MM.1S (cell line): ENCODE measurements around the gene TPCN2.

Experiments
- DNase-seq: peaks from one replicate; pipeline ENCODE4 v3.0.0-alpha.2; 2015
- H2AFZ ChIP-seq: fragments of 300-600 bp; sonication (generic); 2 replicates; pipeline ENCODE4 v1.6.0; 2016; ENCODE audit warnings: antibody characterized with exemption, low read length
- H3F3A ChIP-seq: fragments of 300-600 bp; sonication (generic); 2 replicates; pipeline ENCODE4 v1.6.1; 2016; ENCODE audit warnings: mild to moderate bottlenecking, antibody characterized with exemption, low read length, moderate library complexity, mixed read lengths; ENCODE audit not compliant: insufficient read depth
- H3K27ac ChIP-seq: fragments of 300-600 bp; sonication (generic); 2 replicates; pipeline ENCODE4 v1.5.1; 2016; ENCODE audit warnings: mild to moderate bottlenecking, low read length
- H3K27me3 ChIP-seq: fragments of 300-600 bp; sonication (generic); replicated peaks from 2 replicates; pipeline ENCODE4 v1.6.0; 2016; ENCODE audit warnings: low read length; ENCODE audit not compliant: insufficient read depth
- H3K36me3 ChIP-seq: fragments of 300-600 bp; sonication (generic); replicated peaks from 2 replicates; pipeline ENCODE4 v1.6.1; 2016; ENCODE audit warnings: mild to moderate bottlenecking, low read length, mixed read lengths; ENCODE audit not compliant: insufficient read depth
- H3K4me1 ChIP-seq: fragments of 300-600 bp; sonication (generic); 2 replicates; pipeline ENCODE4 v1.6.1; 2016; ENCODE audit warnings: low read length, mixed read lengths
- H3K4me2 ChIP-seq: fragments of 300-600 bp; sonication (generic); 2 replicates; pipeline ENCODE4 v1.6.0; 2016; ENCODE audit warnings: low read depth, low read length
- H3K4me3 ChIP-seq: fragments of 300-600 bp; sonication (generic); 2 replicates; pipeline ENCODE4 v1.5.1; 2016; ENCODE audit warnings: low read length, mixed read lengths
- H3K79me2 ChIP-seq: fragments of 300-600 bp; sonication (generic); 2 replicates; pipeline ENCODE4 v1.6.1; 2016; ENCODE audit warnings: mixed run types, low read length, mixed read lengths
- H3K9ac ChIP-seq: fragments of 300-600 bp; sonication (generic); 2 replicates; pipeline ENCODE4 v1.6.1; 2016; ENCODE audit warnings: low read length, mixed read lengths
- H3K9me2 ChIP-seq: fragments of 300-600 bp; sonication (generic); replicated peaks from 2 replicates; pipeline ENCODE4 v1.6.1; 2016; ENCODE audit warnings: mild to moderate bottlenecking, low read length, mixed read lengths; ENCODE audit not compliant: insufficient read depth
- H3K9me3 ChIP-seq: fragments of 300-600 bp; sonication (generic); replicated peaks from 2 replicates; pipeline ENCODE4 v1.6.1; 2016; ENCODE audit warnings: mild to moderate bottlenecking, low read length, mixed read lengths; ENCODE audit not compliant: insufficient read depth
- H4K20me1 ChIP-seq: fragments of 300-600 bp; sonication (generic); 2 replicates; pipeline ENCODE4 v1.6.1; 2016; ENCODE audit warnings: mild to moderate bottlenecking, low read length, moderate library complexity, mixed read lengths; ENCODE audit not compliant: insufficient read depth
- CTCF ChIP-seq: fragments of 300-600 bp; sonication (generic); IDR thresholded peaks from 2 replicates; pipeline ENCODE4 v1.5.1; 2016; ENCODE audit warnings: antibody characterized with exemption, low read length, mixed read lengths
- EZH2 ChIP-seq: fragments of 300-600 bp; sonication (generic); optimal IDR thresholded peaks from 2 replicates; pipeline ENCODE3; 2017; ENCODE audit warnings: low read depth, mild to moderate bottlenecking, antibody characterized with exemption, low read length, mixed read lengths
- EZH2phosphoT487 ChIP-seq: fragments of 300-600 bp; sonication (generic); IDR thresholded peaks from 2 replicates; pipeline ENCODE4 v1.6.1; 2018; ENCODE audit warnings: antibody characterized with exemption, low read length

Gene TPCN2

GRCh38 chr11:69011624-69012091 lies 37.1 kb upstream of the TPCN2 start:
- DNase-seq = no peak
- TF ChIP-seq EZH2phosphoT487 (no peak), CTCF (no peak), EZH2 (no peak)
- Histone ChIP-seq H3K9ac (no peak overlapping the region), H4K20me1 (no peaks in the 10 kb centered on the region), H2AFZ (no peak overlapping the region), H3K4me1 (no peaks in the 10 kb centered on the region), H3K36me3 (no peaks in the 10 kb centered on the region), H3F3A (no peaks in the 10 kb centered on the region), H3K4me2 (no peak overlapping the region), H3K9me2 (no peaks in the 10 kb centered on the region), H3K27me3 (peaks cover 90% of the 10 kb centered on the region), H3K79me2 (no peaks in the 10 kb centered on the region), H3K9me3 (no peaks in the 10 kb centered on the region), H3K4me3 (no peak overlapping the region), H3K27ac (no peak overlapping the region)

GRCh38 chr11:69012092-69013008 lies 36.4 kb upstream of the TPCN2 start:
- no peak overlapping the region for H2AFZ ChIP-seq
- H4K20me1 ChIP-seq = no peaks in the 10 kb centered on the region
- no peaks in the 10 kb centered on the region for H3K4me1 ChIP-seq
- no peaks in the 10 kb centered on the region for H3K9me2 ChIP-seq
- H3K9ac ChIP-seq = no peak overlapping the region
- H3K27ac ChIP-seq = no peak overlapping the region
- no peak for DNase-seq
- no peaks in the 10 kb centered on the region for H3K79me2 ChIP-seq
- TF ChIP-seq CTCF = no peak
- no peak for TF ChIP-seq EZH2
- TF ChIP-seq EZH2phosphoT487 = no peak
- no peaks in the 10 kb centered on the region for H3F3A ChIP-seq
- H3K9me3 ChIP-seq = no peaks in the 10 kb centered on the region
- H3K27me3 ChIP-seq = peaks cover 87% of the 10 kb centered on the region
- no peak overlapping the region for H3K4me3 ChIP-seq
- H3K4me2 ChIP-seq = no peak overlapping the region
- H3K36me3 ChIP-seq = no peaks in the 10 kb centered on the region

GRCh38 chr11:69013009-69013951 lies 35.5 kb upstream of the TPCN2 start, which contains the start of gene MRGPRF:
MRGPRF (minus strand) TSS chr11:69013246; CDS start chr11:69009901, 3,345 bp downstream.
- TF ChIP-seq EZH2 (no peak), CTCF (no peak), EZH2phosphoT487 (no peak)
- Histone ChIP-seq H3K9me2 (no peaks in the 10 kb centered on the region), H3K4me1 (no peaks in the 10 kb centered on the region), H3K4me3 (no peak within 1 kb of the TSS), H3K9me3 (no peaks in the 10 kb centered on the region), H4K20me1 (no peaks in the 10 kb centered on the region), H2AFZ (no peak within 1 kb of the TSS), H3F3A (no peaks in the 10 kb centered on the region), H3K27ac (no peak within 1 kb of the TSS), H3K4me2 (no peak within 1 kb of the TSS), H3K79me2 (no peaks in the 10 kb centered on the region), H3K9ac (no peak within 1 kb of the TSS), H3K27me3 (peaks cover 87% of the 10 kb centered on the region), H3K36me3 (no peaks in the 10 kb centered on the region)
- DNase-seq = no peak
